IPS-11a (cell line): Measurements from ENCODE around the gene FAHD1.
A peak's percentile ranks its signal among the peaks of the same experiment; 100 is the strongest.

Experiments
- H3K4me3 ChIP-seq: one replicate; pipeline ENCODE4 v1.5.1; 2013; ENCODE audit warnings: low read depth, low read length, control low read depth

The FAHD1 gene

GRCh38 chr16:1826691-1827573 lies at the start of gene FAHD1, which contains the start of gene HAGH:
Gene FAHD1 (plus strand): TSS chr16:1827206. CDS start chr16:1827239, 33 bp downstream.
Gene HAGH (minus strand): TSS chr16:1826825. CDS start chr16:1826787, 38 bp downstream.
- H3K4me3 ChIP-seq = peak within 1 kb of the TSS; percentile 97

GRCh38 chr16:1777375-1778199 lies 49.4 kb upstream of the FAHD1 start:
- no peak overlapping the region for H3K4me3 ChIP-seq

GRCh38 chr16:1778200-1779179 lies 48.5 kb upstream of the FAHD1 start:
- H3K4me3 ChIP-seq = no peak overlapping the region

- no peak overlapping the region for H3K4me3 ChIP-seq
Measured at GRCh38 chr16:1779234-1779701, 47.7 kb upstream of the FAHD1 start.

- H3K4me3 ChIP-seq = no peak overlapping the region
Measured at GRCh38 chr16:1779741-1780676, 47.0 kb upstream of the FAHD1 start.

- H3K4me3 ChIP-seq = no peak overlapping the region
Measured at GRCh38 chr16:1780677-1781072, 46.3 kb upstream of the FAHD1 start.

GRCh38 chr16:1781254-1781653 lies 45.8 kb upstream of the FAHD1 start:
- peak overlapping the region; percentile 95 for H3K4me3 ChIP-seq

- H3K4me3 ChIP-seq = peak overlapping the region; percentile 95
Measured at GRCh38 chr16:1781758-1782407, 45.1 kb upstream of the FAHD1 start.

- peak within 1 kb of the TSS; percentile 95 for H3K4me3 ChIP-seq
Measured at GRCh38 chr16:1782408-1783264, 44.4 kb upstream of the FAHD1 start, which contains the start of the genes NUBP2 and SPSB3. Gene NUBP2 (plus strand): TSS chr16:1782960. CDS start chr16:1783021, 61 bp downstream. Gene SPSB3 (minus strand): TSS chr16:1782571. CDS start chr16:1781483, 1,088 bp downstream.

- H3K4me3 ChIP-seq = no peak overlapping the region
Measured at GRCh38 chr16:1784977-1785845, 41.8 kb upstream of the FAHD1 start.

- H3K4me3 ChIP-seq = no peak overlapping the region
Measured at GRCh38 chr16:1785846-1786170, 41.2 kb upstream of the FAHD1 start.

GRCh38 chr16:1786242-1787055 lies 40.6 kb upstream of the FAHD1 start:
- H3K4me3 ChIP-seq = no peak overlapping the region

- no peak overlapping the region for H3K4me3 ChIP-seq
Measured at GRCh38 chr16:1787056-1787321, 40.0 kb upstream of the FAHD1 start.

GRCh38 chr16:1787322-1788094 lies 39.5 kb upstream of the FAHD1 start:
- H3K4me3 ChIP-seq = no peak overlapping the region

GRCh38 chr16:1788095-1788707 lies 38.8 kb upstream of the FAHD1 start:
- no peak overlapping the region for H3K4me3 ChIP-seq
